GM13976 (cell line): ENCODE results near the gene APPL2.

ENCODE experiments used
- DNase-seq: peaks from one replicate; pipeline ENCODE4 v3.0.0; 2012; ENCODE audit warnings: low spot score
- CTCF ChIP-seq: IDR thresholded peaks from 2 replicates; pipeline ENCODE4 v1.5.1; 2012; ENCODE audit warnings: borderline replicate concordance, mild to moderate bottlenecking; ENCODE audit not compliant: insufficient read depth; ENCODE audit errors: extremely low read depth, missing control alignments, control extremely low read depth
- in situ Hi-C: fragments of 300-500 bp; cut with MboI; formaldehyde crosslinking; loops from one replicate; pipeline ENCODE4 v1.12.0; 2022; ENCODE audit warnings: low sequenced_read_pairs, mixed read lengths, inconsistent platforms; ENCODE audit not compliant: unreplicated experiment

The APPL2 gene

GRCh38 chr12:105171691-105172436, 64.1 kb downstream of the APPL2 start:
- no peak for TF ChIP-seq CTCF
- DNase-seq: no peak
- in situ Hi-C loops: no loop called here

GRCh38 chr12:105170139-105170538, 65.8 kb downstream of the APPL2 start:
- no peak for TF ChIP-seq CTCF
- in situ Hi-C loops: no loop called here
- no peak for DNase-seq

GRCh38 chr12:105168006-105168405, 68.0 kb downstream of the APPL2 start:
- no peak for TF ChIP-seq CTCF
- DNase-seq: no peak
- in situ Hi-C loops: no loop called here

GRCh38 chr12:105167346-105167745, 68.6 kb downstream of the APPL2 start:
- in situ Hi-C loops: no loop called here
- TF ChIP-seq CTCF: no peak
- no peak for DNase-seq

DNA sequence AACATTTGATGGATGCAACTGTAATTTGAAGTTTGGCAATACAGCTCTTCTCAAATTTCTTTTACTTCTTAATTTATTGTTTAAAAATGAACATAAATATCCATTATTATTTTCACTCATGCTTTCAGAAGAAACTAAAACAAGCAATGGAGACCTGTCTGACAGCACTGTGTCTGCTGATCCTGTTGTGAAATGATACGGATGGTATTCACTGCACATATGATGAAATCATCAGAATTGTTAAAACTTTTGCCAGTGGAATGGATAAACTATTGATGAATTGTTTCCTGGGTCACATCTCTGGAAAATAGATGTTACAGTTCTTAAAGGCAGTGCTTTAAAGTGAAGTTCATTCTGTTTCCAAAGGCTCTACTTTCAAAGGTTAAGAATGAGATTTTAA, 69.2 kb downstream of the APPL2 start:
- in situ Hi-C loops: no loop called here
- TF ChIP-seq CTCF: no peak
- no peak for DNase-seq

DNA sequence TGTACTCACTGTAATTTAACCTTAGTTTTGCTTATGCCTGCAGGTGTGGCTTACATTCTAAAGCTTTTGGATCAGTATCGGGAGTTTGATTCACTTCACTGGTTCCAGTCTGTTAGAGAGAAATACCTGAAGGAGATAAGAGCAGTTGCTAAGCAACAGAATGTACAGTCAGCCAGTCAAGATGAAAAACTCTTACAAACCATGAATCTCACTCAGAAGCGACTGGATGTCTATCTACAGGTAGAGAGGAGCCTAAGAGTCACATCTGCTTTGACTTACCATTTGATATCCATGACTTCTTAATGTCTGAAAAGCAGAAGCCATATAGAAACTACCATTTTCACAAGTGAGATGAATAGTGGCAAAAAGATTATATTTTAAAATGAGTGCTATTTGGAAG, 71.9 kb downstream of the APPL2 start:
- no peak for TF ChIP-seq CTCF
- in situ Hi-C loops: no loop called here
- DNase-seq: no peak
